ENCODE results near the gene NOMO2.
"Not testable (repeated sequence)": the region's sequence is repeated elsewhere in the genome, so short reads cannot be mapped to it uniquely, and the experiment has no call there.

NOMO2 gene

GRCh38 chr16:18521445-18522181 is 40.3 kb downstream of the NOMO2 start:
- not testable (repeated sequence) for DNase-seq

- DNase-seq, result not testable (repeated sequence)
Observed at GRCh38 chr16:18518536-18519283, 43.2 kb downstream of the NOMO2 start.

- not testable (repeated sequence) for DNase-seq
Observed at GRCh38 chr16:18498430-18498829, 63.5 kb downstream of the NOMO2 start.

GRCh38 chr16:18497032-18497431 is 64.9 kb downstream of the NOMO2 start:
- DNase-seq, result not testable (repeated sequence)

GRCh38 chr16:18492118-18492897 is 69.6 kb downstream of the NOMO2 start:
- DNase-seq, result not testable (repeated sequence)

GRCh38 chr16:18436025-18436424 is 125.9 kb downstream of the NOMO2 start:
- DNase-seq, result not testable (repeated sequence)

- not testable (repeated sequence) for DNase-seq
Observed at GRCh38 chr16:18415827-18416226, 146.1 kb downstream of the NOMO2 start.

GRCh38 chr16:18409532-18410293 is 152.2 kb downstream of the NOMO2 start:
- not testable (repeated sequence) for DNase-seq

GRCh38 chr16:18401851-18402657 is 159.8 kb downstream of the NOMO2 start:
- DNase-seq, result not testable (repeated sequence)

- not testable (repeated sequence) for DNase-seq
Observed at GRCh38 chr16:18401159-18401558, 160.7 kb downstream of the NOMO2 start.

- not testable (repeated sequence) for DNase-seq
Observed at GRCh38 chr16:18394363-18394762, 167.5 kb downstream of the NOMO2 start.

- not testable (repeated sequence) for DNase-seq
Observed at GRCh38 chr16:18387767-18388166, 174.1 kb downstream of the NOMO2 start.

- not testable (repeated sequence) for DNase-seq
Observed at GRCh38 chr16:18386517-18386916, 175.4 kb downstream of the NOMO2 start.

GRCh38 chr16:18385285-18385684 is 176.6 kb downstream of the NOMO2 start:
- not testable (repeated sequence) for DNase-seq

- DNase-seq, result not testable (repeated sequence)
Observed at GRCh38 chr16:18384869-18385268, 177.0 kb downstream of the NOMO2 start.

GRCh38 chr16:18384098-18384636 is 177.7 kb downstream of the NOMO2 start:
- not testable (repeated sequence) for DNase-seq

GRCh38 chr16:18382696-18383095 is 179.2 kb downstream of the NOMO2 start:
- DNase-seq, result not testable (repeated sequence)
